Glutamatergic neuron (in vitro differentiated cells): ENCODE data around the gene FAIM2. TPM values are rescaled to one million over a fixed set of nuclear protein-coding genes. Genes with fewer than 3 reads are reported as not detected.

ENCODE experiments used
- DNase-seq: peaks from one replicate; pipeline ENCODE4 v3.0.0; 2022
- H3K27ac Mint-ChIP-seq: one replicate; pipeline ENCODE4 v1.8.0; 2020; ENCODE audit warnings: mild to moderate bottlenecking, mixed read lengths, inconsistent platforms; ENCODE audit not compliant: unreplicated experiment
- H3K27me3 Mint-ChIP-seq: one replicate; pipeline ENCODE4 v1.8.0; 2020; ENCODE audit warnings: mild to moderate bottlenecking, moderate library complexity, mixed read lengths, inconsistent platforms; ENCODE audit not compliant: unreplicated experiment
- H3K36me3 Mint-ChIP-seq: one replicate; pipeline ENCODE4 v1.8.0; 2020; ENCODE audit warnings: mild to moderate bottlenecking, mixed read lengths, inconsistent platforms; ENCODE audit not compliant: unreplicated experiment
- H3K4me1 Mint-ChIP-seq: one replicate; pipeline ENCODE4 v1.8.0; 2020; ENCODE audit warnings: mild to moderate bottlenecking, low read depth, mixed read lengths, inconsistent platforms; ENCODE audit not compliant: unreplicated experiment
- H3K4me3 Mint-ChIP-seq: one replicate; pipeline ENCODE4 v1.8.0; 2020; ENCODE audit warnings: mild to moderate bottlenecking, mixed read lengths, inconsistent platforms; ENCODE audit not compliant: unreplicated experiment
- H3K9me3 Mint-ChIP-seq: one replicate; pipeline ENCODE4 v1.8.0; 2020; ENCODE audit warnings: mild to moderate bottlenecking, moderate library complexity, mixed read lengths, inconsistent platforms; ENCODE audit not compliant: unreplicated experiment
- CTCF ChIP-seq: fragments of 200-600 bp; sonication (generic); IDR thresholded peaks from one replicate; pipeline ENCODE4 v1.5.0; 2021; ENCODE audit not compliant: partially characterized antibody, unreplicated experiment
- total RNA-seq: library from RNA; stranded (reverse); fragmentation: NEBNext Ultra II Directional; extraction: Animal tissue kit (Norgen Biotek cat#: 25700); gene quantifications from one replicate; pipeline ENCODE4 v1.2.1, GENCODE V29; 2021; ENCODE audit not compliant: unreplicated experiment

Gene FAIM2
- total RNA-seq, 1 donor from 2014 or later: 3.5 TPM

GRCh38 chr12:49823951-49824350 lies 79.7 kb downstream of the FAIM2 start:
- Mint-ChIP-seq H3K27ac (peak overlapping the region; percentile 74), H3K9me3 (peaks cover 9% of the 10 kb centered on the region), H3K4me3 (peak overlapping the region; percentile 67), H3K4me1 (peaks cover 41% of the 10 kb centered on the region), H3K36me3 (no peaks in the 10 kb centered on the region), H3K27me3 (peaks cover 3% of the 10 kb centered on the region)
- no peak for DNase-seq
- TF ChIP-seq CTCF: no peak

GRCh38 chr12:49823350-49823749 lies 80.3 kb downstream of the FAIM2 start:
- Mint-ChIP-seq H3K4me3 (no peak overlapping the region), H3K36me3 (no peaks in the 10 kb centered on the region), H3K9me3 (peaks cover 4% of the 10 kb centered on the region), H3K27me3 (peaks cover 3% of the 10 kb centered on the region), H3K4me1 (peaks cover 38% of the 10 kb centered on the region), H3K27ac (peak overlapping the region; percentile 17)
- no peak for DNase-seq
- TF ChIP-seq CTCF: no peak

GRCh38 chr12:49821373-49822287 lies 82.1 kb downstream of the FAIM2 start:
- Mint-ChIP-seq H3K36me3 (no peaks in the 10 kb centered on the region), H3K4me1 (peaks cover 33% of the 10 kb centered on the region), H3K4me3 (no peak overlapping the region), H3K27ac (no peak overlapping the region), H3K9me3 (peaks cover 4% of the 10 kb centered on the region), H3K27me3 (peaks cover 3% of the 10 kb centered on the region)
- DNase-seq: no peak
- no peak for TF ChIP-seq CTCF

GRCh38 chr12:49819786-49820185 lies 83.9 kb downstream of the FAIM2 start:
- H3K27ac Mint-ChIP-seq: no peak overlapping the region
- DNase-seq: no peak
- H3K9me3 Mint-ChIP-seq: peaks cover 4% of the 10 kb centered on the region
- no peak overlapping the region for H3K4me3 Mint-ChIP-seq
- TF ChIP-seq CTCF: no peak
- peaks cover 18% of the 10 kb centered on the region for H3K4me1 Mint-ChIP-seq
- H3K27me3 Mint-ChIP-seq: no peaks in the 10 kb centered on the region
- H3K36me3 Mint-ChIP-seq: no peaks in the 10 kb centered on the region

GRCh38 chr12:49818241-49818895 lies 85.3 kb downstream of the FAIM2 start:
- Mint-ChIP-seq H3K27ac (no peak overlapping the region), H3K27me3 (no peaks in the 10 kb centered on the region), H3K4me1 (peaks cover 6% of the 10 kb centered on the region), H3K4me3 (no peak overlapping the region), H3K36me3 (no peaks in the 10 kb centered on the region), H3K9me3 (peaks cover 2% of the 10 kb centered on the region)
- no peak for DNase-seq
- no peak for TF ChIP-seq CTCF
